Measurements from ENCODE around the gene ICA1. TPM values are rescaled to one million over a fixed set of nuclear protein-coding genes. Genes with fewer than 3 reads are reported as not detected.

Gene ICA1
- total RNA-seq, 1 donor from 2014 or later, result 10.5 TPM

DNA sequence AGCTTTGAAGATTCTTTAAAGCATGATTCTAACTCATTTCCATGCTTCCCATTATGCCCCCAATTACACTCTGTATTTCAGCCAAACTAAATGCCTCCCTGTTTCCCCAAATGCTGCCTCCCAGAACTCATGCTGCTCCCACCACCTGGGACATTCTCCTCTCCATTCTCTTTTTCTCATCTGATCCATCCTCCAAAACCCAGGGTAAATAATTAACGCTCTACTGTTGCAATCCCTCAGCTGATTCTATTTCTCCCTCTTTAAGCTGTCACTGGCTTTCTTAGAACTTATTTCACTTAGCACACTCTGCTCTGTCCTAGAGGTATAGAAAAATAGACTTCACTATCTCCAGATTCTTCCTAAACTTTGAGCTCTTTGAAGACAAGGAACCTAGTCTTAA lies 104.7 kb downstream of the ICA1 start:
- FAIRE-seq (no peak), DNase-seq (ENCODE audit: low read depth) (no peak)
- no peak for TF ChIP-seq CTCF (IDR thresholded peaks at IDR 0.05; ENCODE audit: insufficient read depth, low read length, severe bottlenecking)
- Histone ChIP-seq H3K27me3 (ENCODE audit: control insufficient read depth, insufficient read depth, low read length) (no peaks in the 10 kb centered on the region), H3K36me3 (ENCODE audit: control insufficient read depth, insufficient read depth, low read length) (no peaks in the 10 kb centered on the region), H3K4me3 (ENCODE audit: low read depth, low read length) (no peak overlapping the region)

GRCh38 chr7:8155836-8156235 lies 106.1 kb downstream of the ICA1 start:
- H3K27me3 ChIP-seq (ENCODE audit: control insufficient read depth, insufficient read depth, low read length), result no peaks in the 10 kb centered on the region
- no peak for DNase-seq (ENCODE audit: low read depth)
- TF ChIP-seq CTCF (IDR thresholded peaks at IDR 0.05; ENCODE audit: insufficient read depth, low read length, severe bottlenecking), result no peak
- no peak overlapping the region for H3K4me3 ChIP-seq (ENCODE audit: low read depth, low read length)
- H3K36me3 ChIP-seq (ENCODE audit: control insufficient read depth, insufficient read depth, low read length), result no peaks in the 10 kb centered on the region
- FAIRE-seq, result no peak

- no peak for TF ChIP-seq CTCF (IDR thresholded peaks at IDR 0.05; ENCODE audit: insufficient read depth, low read length, severe bottlenecking)
- H3K36me3 ChIP-seq (ENCODE audit: control insufficient read depth, insufficient read depth, low read length), result no peaks in the 10 kb centered on the region
- H3K27me3 ChIP-seq (ENCODE audit: control insufficient read depth, insufficient read depth, low read length), result no peaks in the 10 kb centered on the region
- FAIRE-seq, result no peak
- H3K4me3 ChIP-seq (ENCODE audit: low read depth, low read length), result no peak overlapping the region
- no peak for DNase-seq (ENCODE audit: low read depth)
Measured at GRCh38 chr7:8154272-8154671, 107.7 kb downstream of the ICA1 start.

- Histone ChIP-seq H3K36me3 (ENCODE audit: control insufficient read depth, insufficient read depth, low read length) (no peaks in the 10 kb centered on the region), H3K27me3 (ENCODE audit: control insufficient read depth, insufficient read depth, low read length) (no peaks in the 10 kb centered on the region), H3K4me3 (ENCODE audit: low read depth, low read length) (no peak overlapping the region)
- TF ChIP-seq CTCF (IDR thresholded peaks at IDR 0.05; ENCODE audit: insufficient read depth, low read length, severe bottlenecking), result no peak
- no peak for DNase-seq (ENCODE audit: low read depth)
- FAIRE-seq, result no peak
Measured at GRCh38 chr7:8152489-8153192, 109.3 kb downstream of the ICA1 start.

DNA sequence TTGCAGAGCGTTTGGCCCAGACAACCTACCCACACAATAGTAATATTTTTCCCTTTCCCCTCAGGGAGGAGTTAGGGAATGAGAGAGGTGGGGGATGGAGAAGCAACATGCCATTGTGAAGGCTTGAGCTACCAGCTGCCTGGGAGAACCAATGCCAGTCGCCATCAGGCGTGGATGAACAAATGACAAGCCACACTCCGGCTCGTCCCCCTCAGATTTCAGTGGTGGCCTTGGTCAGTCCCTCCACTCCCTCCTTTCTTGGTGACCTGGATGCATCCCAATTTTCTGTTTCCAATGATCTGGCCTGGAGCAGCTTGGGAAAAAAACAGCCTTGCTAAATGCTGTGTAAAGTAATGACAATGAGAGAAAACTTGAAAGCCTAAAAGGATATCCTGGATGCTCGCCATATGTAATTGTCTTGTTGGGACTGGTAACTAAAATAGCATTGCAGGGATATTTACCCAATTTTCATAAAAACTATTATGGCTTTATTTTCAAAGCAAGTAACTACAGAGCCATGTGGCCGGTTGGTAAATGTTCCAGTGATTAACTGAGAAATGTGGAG lies 110.7 kb downstream of the ICA1 start:
- Histone ChIP-seq H3K27me3 (ENCODE audit: control insufficient read depth, insufficient read depth, low read length) (no peaks in the 10 kb centered on the region), H3K36me3 (ENCODE audit: control insufficient read depth, insufficient read depth, low read length) (no peaks in the 10 kb centered on the region), H3K4me3 (ENCODE audit: low read depth, low read length) (no peak overlapping the region)
- DNase-seq (ENCODE audit: low read depth), result no peak
- no peak for TF ChIP-seq CTCF (IDR thresholded peaks at IDR 0.05; ENCODE audit: insufficient read depth, low read length, severe bottlenecking)
- no peak for FAIRE-seq

- no peak overlapping the region for H3K4me3 ChIP-seq (ENCODE audit: low read depth, low read length)
- H3K27me3 ChIP-seq (ENCODE audit: control insufficient read depth, insufficient read depth, low read length), result no peaks in the 10 kb centered on the region
- H3K36me3 ChIP-seq (ENCODE audit: control insufficient read depth, insufficient read depth, low read length), result no peaks in the 10 kb centered on the region
- TF ChIP-seq CTCF (IDR thresholded peaks at IDR 0.05; ENCODE audit: insufficient read depth, low read length, severe bottlenecking), result no peak
- DNase-seq (ENCODE audit: low read depth) (no peak), FAIRE-seq (no peak)
Measured at GRCh38 chr7:8149222-8149621, 112.7 kb downstream of the ICA1 start.
